Stimulated activated CD4-positive, alpha-beta T cell treated with anti-CD3 and anti-CD28 coated beads, Interleukin-15, amount 100 ng/mL, for 1 hour (primary cell): ENCODE data around the gene FAM216A.
"Not testable (repeated sequence)": the region's sequence is repeated elsewhere in the genome, so short reads cannot be mapped to it uniquely, and the experiment has no call there.

Experiments
- DNase-seq, 2 donors: peaks; one replicate each; pipeline ENCODE4 v3.0.0-alpha.2; 2020; ENCODE audit warnings: low read depth in 1 of 2, low spot score in 1 of 2

FAM216A gene

DNA sequence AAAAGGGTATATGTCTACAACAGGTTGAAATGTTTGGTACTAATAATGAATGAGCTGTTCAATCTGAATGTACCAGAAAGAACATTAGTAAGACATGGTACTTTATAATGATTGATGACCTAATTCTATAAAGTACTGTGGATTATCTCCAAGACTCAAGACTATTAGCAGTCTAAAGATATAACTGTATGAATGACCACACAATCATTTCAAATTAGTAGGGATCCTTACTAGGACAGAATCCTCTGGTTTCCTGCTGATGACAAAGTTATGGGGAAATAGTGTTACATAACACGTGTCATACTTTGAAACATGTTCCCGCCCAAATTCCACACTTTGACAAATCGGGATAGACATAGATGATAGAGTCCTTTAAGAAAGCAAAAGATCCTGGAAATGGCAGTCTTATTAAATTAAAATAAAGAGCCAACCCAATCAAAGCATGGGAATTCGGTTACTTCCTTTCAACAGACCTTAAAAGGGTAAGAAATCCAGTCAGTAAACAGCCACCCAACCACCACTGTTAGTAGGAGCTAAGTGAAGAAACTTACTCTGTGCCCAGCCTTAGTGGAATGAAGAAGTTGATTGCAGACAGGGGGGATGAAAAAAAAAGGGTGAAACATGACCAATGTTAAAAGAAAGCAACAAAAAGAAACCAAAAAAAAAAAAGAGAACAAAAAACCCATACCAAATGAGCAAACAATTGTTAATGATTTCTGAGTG, 30.5 kb downstream of the FAM216A start:
- DNase-seq, result no peak

DNA sequence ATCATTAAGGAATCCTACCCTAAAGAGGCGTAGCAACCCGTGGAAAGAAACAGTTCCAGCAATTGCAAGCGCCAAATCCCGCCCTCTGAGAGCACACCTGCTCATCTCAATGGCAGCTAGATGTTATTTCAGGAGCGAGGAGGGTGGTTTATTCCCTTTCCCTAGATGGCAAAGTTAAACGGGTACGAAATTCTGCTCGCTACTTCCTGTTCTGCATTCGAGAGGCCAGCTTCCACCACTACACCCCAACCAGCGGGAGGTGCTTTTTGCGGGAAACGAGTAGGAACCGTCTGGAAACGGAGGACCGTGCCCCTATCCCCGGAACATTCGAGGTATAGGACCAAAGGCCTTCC, 32.7 kb downstream of the FAM216A start:
- no peak for DNase-seq

DNA sequence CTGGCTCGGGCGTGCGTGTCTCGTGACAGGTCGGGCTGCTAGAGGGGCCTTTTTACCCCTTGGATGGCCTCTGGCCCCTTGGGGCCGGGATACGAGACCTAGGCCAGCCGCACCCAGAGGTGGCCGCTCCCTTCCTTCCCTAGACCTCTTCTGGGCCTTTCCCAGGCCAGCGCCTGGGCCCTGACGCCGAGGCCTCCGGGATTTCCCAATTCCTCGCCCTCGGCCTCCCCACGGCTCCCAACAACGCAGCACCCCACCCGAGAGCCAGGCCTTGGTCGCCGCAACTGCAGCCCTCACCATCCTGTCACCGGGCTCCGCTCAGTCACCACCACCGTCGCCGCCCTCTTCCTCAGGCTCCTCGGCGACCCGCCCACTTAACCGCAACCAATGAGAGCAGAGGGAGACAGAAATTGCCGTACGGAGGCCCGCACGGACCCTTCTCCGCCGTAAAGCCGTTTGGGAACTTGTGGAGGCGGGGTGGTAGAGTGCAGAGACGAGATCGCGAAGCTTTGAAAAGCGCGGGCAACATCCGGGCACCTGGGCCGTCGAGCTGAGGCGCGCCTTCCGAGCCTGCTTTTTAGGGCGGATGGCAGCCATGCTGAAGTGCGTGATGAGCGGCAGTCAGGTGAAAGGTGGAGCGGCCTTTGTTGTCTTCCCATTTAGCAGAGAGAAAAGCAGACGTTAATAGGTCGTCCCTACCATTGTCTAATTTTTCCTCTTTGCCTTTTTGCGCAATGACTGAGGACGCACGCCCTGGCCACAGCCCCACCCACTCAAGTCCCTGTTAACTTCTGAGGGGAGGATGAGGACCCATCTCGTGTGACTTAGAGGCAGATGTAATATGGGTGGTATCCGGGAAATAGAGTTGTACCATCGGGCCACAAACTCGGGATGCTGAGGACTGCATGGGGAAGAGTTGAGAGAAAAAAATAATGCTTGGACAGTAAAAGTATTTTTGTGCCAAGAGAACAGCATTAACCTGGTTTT, 33.4 kb downstream of the FAM216A start, which contains the start of the genes RAD9B and VPS29:
Gene RAD9B, plus strand, starts transcription at position 580 of the 987 bp plus-strand sequence. Its CDS starts 7 bp downstream, at position 587.
Gene VPS29, minus strand, starts transcription at position 360 of the 987 bp plus-strand sequence. Its CDS starts 60 bp downstream, at position 300.
- peak; percentile 95 to 97 for DNase-seq

DNA sequence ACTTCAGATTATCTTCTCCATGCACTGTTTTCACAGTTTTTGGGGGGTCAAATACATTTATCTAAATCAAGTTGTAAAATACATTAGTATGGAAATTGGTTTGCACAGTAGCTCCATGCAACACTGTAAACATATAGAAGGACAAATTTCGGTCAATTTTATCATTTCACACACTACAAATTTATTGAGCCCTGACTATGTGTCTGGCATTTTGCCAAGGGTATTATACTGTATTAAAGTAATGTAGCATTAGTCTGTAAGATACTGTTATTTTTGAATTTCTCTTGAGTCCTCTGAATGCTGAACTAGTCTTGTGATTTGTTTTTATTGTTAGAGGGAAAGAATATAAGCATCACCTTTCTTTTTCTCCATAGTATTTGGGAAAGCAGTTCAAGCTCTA, 34.8 kb downstream of the FAM216A start:
- no peak for DNase-seq

DNA sequence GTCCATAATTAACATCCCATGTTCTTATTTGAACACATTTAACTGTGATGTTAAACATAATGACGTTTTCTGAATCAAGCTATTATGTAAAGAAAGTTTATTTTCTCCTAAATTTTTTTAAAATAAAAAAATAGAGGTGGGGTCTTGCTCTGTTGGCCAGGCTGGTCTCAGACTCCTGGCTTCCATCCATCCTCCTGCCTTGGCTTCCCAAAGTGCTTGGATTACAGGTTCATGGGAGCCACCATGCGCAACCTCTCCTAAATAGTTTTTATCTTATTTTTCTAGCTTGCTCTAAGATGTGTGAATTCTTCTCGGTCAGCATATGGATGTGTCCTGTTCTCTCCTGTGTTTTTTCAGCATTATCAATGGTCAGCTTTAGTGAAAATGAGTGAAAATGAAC, 36.7 kb downstream of the FAM216A start:
- no peak for DNase-seq

DNA sequence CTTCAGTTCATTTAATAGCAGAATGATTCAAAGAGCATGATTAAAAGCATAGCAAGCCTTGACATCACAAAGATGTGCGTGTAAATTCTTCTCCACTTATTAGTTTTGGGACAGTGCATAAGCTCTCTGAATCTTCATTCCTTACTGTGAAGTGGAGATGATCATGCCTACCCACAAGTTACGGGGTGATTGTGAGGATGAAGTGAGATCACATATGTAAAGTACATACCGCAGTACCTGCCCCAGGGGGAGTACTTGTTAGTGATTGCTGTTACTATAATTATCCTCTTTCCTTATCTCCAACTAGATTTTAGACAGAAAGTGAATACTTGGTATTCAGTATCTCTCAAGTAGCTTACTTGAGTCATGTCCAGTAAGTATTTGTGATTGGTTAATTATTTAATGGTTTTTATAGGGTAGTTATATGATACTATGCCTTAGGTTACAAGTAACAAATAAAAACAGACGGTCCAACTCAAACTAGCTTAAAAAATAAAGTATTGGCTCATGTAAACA, 39.5 kb downstream of the FAM216A start:
- no peak for DNase-seq

DNA sequence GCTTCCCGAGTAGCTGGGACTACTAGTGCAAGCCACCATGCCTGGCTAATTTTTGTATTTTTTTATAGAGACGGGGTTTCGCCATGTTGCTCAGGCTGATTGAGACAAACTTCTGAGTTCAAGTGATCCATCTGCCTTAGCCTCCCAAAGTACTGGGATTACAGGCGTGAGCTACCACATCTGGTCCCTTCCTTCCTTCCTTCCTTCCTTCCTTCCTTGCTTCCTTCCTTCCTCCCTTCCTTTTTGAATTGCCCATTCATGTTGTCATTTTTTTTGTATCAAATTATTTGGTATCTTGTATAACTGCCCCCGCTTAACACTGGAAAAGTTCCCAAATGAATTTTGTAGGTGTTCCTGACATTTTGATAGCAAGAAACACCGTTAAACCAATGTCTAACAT, 45.2 kb downstream of the FAM216A start:
- DNase-seq, result no peak

DNA sequence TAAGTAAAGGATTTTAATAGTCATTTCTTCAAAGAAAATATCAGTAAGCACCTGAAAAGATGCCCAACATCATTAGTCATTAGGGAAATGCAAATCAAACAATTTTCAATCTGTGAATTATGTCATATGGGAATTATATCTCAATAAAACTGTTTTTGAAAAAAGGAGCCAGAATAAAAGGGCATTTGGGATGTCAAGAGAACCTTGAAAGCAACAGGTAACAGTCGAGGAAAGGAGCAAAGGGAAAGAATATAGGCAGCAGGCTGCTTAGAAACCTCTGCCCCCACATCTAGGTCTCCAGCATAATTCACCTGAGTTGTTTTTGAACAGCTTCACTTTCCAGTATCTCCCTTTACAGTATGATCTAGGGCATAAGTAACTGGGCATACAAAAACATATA, 45.7 kb downstream of the FAM216A start:
- no peak for DNase-seq

DNA sequence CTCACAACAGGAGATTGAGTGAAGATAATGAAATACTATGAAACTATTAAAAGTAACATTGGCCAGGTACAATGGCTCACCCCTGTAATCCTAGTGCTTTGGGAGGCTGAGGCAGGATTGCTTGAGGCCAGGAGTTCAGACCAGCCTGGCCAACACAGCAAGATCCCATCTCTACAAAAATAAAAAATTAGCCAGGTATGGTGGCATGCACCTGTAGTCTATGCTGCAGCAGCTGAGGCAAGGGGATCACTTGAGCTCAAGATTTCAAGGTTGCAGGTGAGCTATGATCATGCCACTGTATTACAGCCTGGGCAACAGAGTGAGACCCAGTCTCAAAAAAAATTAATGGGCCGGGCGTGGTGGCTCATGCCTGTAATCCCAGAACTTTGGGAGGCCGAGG, 48.4 kb downstream of the FAM216A start:
- DNase-seq, result no peak

DNA sequence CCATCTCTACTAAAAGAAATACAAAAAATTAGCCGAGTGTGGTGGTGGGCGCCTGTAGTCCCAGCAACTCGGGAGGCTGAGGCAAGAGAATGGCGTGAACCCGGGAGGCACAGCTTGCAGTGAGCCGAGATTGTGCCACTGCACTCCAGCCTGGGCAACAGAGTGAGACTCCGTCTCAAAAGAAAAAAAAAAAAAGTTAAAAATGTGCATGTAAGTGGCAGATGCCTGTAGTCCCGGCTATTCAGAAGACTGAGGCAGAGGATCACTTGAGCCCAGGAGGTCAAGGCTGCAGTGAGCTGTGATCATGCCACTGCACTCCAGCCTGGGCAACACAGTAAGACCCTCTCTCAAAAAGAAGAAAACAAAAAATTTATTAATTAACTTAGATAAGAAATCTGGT, 49.4 kb downstream of the FAM216A start:
- not testable (repeated sequence) for DNase-seq

DNA sequence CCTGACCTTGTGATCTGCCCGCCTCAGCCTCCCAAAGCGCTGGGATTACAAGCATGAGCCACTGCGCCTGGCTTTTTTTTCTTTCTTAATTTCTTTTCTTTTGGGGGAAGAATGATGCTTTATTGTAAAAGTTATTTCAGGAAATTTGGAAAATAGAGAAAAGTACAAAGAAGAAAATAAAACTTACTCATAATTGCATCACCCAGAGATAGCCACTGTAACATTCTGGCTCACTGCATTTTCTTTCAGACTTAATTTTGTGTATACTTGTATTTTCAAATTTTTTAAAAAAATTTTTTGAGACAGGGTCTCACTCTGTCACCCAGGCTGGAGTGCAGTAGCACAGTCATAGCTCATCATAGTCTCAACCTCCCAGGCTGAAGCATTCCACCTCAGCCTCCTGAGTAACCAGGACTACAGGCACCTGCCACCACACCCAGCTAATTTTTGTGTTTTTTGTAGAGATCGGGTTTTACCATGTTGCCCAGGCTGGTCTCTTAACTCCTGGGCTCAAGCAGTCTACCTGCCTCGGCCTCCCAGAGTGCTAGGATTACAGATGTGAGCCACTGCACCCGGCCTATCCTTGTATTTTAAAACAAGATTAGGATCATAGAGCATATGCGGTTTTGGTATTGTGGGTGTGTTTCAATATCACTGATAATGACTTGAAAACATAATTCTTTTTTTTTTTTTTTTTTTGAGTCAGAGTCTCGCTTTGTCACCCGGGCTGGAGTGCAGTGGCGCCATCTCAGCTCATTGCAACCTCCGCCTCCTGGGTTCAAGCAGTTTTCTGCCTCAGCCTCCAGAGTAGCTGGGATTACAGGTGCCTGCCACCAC, 52.4 kb downstream of the FAM216A start:
- DNase-seq, result not testable (repeated sequence)

DNA sequence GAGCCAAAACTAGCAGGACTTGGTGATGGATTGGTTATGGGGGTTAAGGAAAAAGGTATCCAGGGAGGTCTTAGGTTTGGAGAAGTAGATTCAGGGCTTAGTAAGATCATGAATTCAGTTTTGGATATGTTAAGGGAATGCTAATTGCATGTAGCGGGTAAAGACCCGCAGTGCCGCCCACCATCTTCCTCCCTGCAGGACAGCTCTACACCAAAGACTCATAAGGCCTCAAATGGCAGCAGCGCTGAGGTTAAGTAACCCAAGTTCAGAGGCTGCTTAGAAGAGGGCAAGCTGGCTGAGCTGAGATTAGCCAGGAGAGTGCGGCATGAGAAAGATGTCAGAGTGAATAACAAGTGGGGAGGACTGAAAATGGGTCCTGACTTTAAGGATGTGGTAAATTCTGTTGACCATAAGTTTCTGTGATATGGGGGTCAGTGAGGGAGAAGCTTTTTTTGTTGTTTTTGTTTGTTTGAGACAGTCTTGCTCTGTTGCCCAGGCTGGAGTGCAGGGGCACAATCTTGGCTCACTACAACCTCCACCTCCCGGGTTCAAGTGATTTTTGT, 59.7 kb downstream of the FAM216A start:
- DNase-seq, result no peak

DNA sequence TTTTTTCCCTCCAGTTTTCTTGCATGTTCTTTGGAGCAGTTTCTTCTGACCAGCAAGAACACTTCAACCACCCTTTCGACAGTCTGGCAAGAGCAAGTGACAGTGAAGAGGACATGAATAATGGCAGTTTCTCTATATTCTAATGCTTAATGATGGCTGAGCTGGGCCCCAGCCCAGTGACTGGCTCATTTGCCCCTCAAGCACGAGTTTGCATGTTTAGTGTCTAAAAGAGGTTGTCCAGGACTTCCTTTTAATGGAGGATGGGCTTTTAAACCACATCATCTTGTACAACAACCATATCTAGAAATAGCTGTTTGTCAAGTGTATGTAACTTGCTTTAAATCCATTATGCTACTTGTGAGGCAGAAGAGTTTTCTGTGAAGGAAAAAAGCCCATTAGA, 61.9 kb downstream of the FAM216A start:
- DNase-seq, result no peak

DNA sequence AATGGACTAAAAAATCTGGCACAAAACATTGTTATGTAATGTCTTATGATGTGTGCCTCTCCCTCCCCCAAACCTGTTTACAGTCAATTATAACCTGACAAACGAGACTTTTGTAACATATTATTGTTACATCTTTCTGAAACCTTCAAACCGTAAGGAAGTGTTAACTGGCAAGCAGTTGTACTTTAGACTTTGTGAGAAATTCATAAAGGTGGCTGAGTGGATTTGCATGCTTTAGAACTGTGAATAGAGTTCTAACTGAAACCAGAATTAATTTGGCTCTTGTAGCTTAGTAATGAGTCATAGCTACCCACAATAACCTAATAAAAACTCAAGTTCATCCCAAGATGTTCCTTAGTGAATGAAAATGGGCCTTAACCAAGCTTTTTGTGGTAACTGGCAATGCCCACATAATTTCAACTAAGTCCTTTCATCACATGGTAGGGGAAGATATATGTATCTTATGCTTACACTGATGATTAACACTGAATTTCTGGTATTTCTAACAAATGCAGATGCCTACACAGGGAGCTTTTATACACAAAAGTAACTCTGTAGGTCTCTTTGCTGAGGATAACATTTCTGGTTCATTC, 63.2 kb downstream of the FAM216A start:
- DNase-seq, result no peak

DNA sequence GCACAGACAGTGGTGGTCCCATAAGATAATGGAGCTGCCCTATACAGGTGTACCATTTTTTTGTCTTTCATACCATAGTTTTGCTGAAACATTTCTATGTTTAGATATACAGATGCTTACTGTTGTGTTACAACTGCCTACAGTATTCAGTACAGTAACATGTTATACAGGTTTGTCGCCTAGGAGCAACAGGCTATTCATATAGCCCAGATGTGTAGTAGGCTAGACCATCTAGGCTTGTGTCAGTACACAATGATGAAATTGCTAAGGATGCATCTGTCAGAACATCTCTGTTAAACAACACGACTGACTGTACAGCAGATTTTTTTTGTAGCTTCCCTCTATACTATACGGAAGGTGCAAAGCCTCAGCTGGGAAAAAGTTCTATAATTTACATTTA, 64.0 kb downstream of the FAM216A start:
- no peak for DNase-seq

DNA sequence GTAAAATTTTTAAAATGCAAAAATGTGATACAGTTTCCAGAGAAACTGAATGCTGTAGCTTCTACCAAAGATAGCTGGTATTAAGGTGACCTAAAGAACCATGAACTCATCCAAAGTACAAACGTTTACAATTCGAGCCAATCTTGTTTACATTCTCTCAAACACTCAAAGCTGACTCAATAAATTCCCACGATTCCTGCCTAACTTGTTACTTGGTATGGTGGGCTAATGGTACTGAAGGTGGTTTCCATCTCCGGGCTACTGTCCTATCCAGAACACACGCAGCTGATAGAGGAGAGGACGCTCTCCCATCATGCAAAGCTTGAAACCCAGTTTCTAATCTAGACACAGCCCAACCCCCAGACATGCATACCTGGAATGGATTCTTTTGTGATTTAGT, 65.0 kb downstream of the FAM216A start:
- DNase-seq, result no peak

DNA sequence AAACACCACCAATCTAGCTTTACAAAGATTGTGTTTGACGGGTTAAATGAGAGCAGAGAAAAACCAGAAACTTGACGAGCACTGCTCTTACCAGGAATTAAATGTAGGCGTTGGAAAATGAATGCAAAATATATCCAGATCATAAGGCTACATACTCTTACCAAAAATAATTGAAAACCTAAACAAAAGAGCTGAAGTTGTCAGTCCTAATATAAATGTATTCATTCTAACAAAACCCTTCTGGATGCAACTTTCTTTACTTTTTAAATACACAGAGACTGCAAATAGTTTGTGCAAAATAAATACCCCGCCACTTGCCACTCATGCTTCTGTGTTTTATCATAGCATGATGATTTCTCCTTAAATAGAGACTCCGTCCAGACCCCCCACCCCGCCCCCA, 66.2 kb downstream of the FAM216A start:
- DNase-seq, result no peak

DNA sequence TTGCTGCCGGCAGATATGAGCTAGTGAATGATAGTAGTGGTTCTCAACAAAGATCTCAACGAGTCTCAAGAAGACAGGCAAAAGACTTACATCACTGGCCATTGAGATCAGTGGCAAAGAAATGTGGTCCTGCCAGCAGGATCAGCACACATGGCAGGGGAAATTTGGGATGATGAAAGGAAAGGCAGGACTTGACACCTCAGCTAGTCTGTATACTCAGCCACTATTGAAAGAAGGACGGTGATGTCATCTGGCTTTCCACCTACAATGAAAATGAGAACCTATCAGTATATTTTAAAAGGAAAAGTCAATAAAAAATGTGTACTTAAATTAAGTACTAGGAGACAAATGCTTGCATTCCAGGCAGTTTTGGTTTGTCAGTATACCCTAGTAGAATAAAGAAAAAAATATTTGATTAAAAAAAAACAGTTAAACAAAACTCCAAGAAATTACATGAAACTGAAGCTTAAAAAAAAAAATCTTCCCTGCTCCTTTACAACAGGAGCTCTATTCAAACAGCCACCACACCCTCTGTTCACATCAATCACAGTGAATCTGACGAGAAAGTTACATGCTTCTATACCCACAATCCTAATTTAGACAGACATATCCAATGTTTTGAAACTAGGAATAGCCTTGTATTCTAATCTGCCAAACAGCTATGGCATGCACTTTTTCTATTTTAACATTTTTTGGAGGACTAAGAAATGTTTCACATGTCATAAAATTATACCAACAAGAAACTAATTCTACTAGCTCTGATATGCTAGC, 68.4 kb downstream of the FAM216A start:
- DNase-seq, result no peak

DNA sequence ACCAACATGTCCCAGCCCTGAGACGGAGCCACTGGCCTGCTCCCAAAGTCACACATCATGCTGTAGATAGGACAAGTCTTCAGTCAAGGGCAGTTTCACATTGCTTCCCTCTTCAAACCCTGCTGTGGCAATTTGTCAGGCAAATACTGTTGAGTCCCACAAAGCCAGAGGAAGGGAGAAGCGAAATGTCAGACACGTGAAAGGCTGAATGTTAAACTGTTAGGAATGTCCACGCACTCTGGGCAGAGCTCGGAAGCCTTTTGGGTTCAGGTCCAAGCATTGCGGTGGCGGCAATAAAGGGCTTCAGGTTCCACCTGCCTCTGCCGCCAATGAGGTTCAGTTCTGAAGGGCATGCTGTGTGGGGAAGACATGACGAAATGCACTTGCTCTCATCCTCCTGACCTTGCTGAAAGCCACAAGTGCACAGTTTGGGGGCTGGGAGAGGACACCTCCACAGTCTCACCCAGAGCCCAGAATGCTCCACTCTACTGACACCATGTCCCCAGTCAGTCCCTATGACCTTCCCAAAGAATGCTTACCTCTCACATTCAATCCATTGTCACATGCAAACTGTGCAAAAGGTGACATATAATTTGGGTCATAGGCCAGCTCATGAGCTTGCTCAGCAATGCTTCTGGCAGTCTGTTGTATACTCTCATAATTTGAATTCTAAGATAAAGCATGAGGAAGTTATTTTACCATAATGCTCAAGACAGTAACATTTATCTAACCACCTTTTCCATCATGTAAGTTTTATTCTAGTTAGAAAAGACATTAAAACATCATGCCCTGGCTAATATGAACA, 69.2 kb downstream of the FAM216A start:
- DNase-seq, result no peak
